Regular cardiac myocyte (primary cell): ENCODE measurements around the gene TFR2. TPM values are rescaled to one million over a fixed set of nuclear protein-coding genes. Genes with fewer than 3 reads are reported as not detected.

Experiments used
- total RNA-seq: library from RNA; depleted of rRNA; stranded (reverse); fragments of >200 nt; gene quantifications from 2 replicates; pipeline ENCODE4 v1.2.3, GENCODE V29; 2014

Gene TFR2
- 0.77 and 2.3 TPM in 2 replicates for total RNA-seq

GRCh38 chr7:100641463-100641859 is at the start of gene TFR2:
Gene TFR2, minus strand, starts transcription at chr7:100641552. Its CDS starts 43 bp downstream, at chr7:100641509.

DNA sequence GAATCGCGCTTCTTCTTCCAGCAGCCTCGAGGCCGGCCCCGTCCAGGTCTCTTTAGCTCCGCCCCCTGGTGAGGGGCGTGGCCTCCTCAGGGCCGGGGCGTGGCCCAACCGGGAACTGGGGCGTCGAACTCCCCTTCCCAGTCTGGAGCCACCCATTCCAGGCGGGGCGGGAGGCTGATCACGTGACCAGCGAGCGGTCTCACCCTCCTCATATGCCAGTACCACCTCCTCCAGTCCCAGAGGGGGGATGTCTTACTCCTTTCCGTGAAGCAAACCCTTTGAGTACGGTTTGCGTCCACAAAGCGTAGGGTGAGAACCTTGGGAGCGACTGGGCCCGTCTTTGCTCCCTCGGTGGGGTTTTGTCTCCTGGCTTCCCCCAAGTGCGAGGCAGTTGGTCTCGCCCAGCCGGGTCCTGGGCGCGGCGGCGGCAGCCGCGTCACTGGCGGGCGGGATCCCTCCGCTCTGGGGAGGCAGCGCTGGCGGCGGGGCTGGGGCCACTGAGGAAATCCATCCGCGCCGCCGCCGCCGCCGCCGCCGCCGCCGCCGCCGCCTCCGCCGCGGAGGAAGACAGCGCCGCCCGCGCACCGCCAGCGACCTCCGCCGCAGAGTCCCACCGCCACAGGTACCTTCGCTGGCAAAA is 32.1 kb upstream of the TFR2 start, which contains the start of gene GNB2:
GNB2 (plus strand) TSS at position 439 of the 640 bp plus-strand sequence. CDS start 2,526 bp downstream, outside the sequence.

GRCh38 chr7:100655908-100656674 is 14.7 kb upstream of the TFR2 start, which contains the start of gene ACTL6B:
Gene ACTL6B, minus strand, starts transcription at chr7:100656448. Its CDS starts 94 bp downstream, at chr7:100656354.

DNA sequence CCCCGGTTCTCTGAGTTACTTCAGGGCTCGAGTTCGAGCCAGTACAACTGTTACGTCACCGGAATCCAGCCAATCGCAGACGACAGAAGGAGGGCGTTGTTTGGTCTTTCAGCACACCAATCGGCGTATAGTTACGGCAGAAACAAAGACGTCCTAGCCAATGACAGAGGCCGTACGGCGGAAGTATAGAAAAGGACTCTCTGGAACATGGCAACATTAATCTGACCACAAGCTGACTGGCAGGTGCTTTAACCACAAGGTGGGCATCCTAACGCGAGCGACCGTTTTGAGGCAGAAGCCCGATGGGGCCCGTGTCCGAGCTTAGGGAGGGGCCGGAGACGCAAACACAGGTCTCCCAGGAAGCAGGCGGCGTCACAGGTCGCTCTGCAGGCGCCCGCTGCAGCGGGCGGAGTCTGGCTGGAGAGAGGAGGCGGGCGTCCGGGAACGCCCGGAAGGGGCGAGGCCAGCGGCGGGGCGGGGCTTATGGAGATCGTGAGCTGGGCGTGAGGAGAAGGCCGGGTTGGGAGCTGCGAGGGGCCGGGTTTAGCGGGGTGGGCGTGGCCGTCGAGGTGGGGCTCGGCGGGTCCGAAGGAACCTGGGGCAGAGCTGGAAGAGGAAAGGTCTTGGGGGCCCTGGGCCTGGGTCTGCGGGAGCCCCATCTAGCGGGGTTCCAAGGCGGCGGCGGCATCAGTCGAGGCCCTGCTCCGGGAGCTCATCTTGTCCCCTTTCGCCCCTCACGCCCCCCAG is 29.2 kb downstream of the TFR2 start, which contains the start of gene MOSPD3:
MOSPD3 (plus strand) TSS at position 558 of the 747 bp plus-strand sequence. CDS start 252 bp downstream, outside the sequence.

DNA sequence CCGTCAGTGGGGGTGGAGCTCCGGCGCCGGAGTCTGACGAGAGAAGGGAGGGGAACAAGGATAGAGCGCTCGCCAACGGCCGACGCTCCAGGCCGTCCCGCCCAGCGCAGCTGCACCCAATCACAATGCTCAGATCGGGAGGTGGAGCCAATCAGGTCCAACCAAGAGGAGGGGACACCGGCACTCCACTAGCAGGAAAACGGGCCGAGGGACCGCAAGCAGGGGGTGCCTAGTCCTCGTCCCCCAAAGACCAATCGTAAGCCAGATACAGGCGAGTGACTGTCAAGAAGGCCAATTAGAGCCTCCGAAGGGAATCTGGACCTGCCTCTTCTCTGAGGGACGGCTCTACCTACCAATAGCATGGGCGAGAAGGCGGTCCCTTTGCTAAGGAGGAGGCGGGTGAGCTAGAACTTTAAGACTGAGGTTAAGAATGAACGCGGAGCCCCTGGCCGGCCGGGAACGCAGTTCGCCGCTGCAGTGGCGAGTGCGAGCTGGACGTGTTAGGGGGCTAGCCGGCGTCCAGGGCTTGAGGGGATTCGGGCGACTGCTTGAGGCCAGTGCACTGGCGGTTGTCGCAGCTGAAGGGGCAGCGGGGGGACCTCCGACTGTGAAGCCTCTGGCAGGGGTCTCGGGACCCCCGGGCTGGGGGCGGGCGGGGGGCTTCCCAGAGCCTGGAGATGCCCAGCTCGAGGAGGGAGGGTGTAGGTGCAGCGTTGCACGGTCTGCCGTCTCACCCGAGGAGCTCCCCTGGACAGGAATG is 54.9 kb downstream of the TFR2 start, which contains the start of gene FBXO24:
FBXO24 (plus strand) TSS at position 63 of the 760 bp plus-strand sequence; CDS start at position 361, 298 bp downstream.

GRCh38 chr7:100585511-100586265 is 55.7 kb downstream of the TFR2 start, which contains the start of gene LRCH4:
Gene LRCH4, minus strand, starts transcription at chr7:100586129. Its CDS starts 29 bp downstream, at chr7:100586100.

GRCh38 chr7:100573691-100574361 is 67.5 kb downstream of the TFR2 start, which contains the start of gene SAP25:
Gene SAP25, minus strand, starts transcription at chr7:100573900. Its CDS starts 158 bp downstream, at chr7:100573742.

Other genes starting within 250 kb of the TFR2 start
- 1.7 and 1.9 TPM in 2 replicates for gene ZCWPW1, start 212.8 kb downstream of the TFR2 start, total RNA-seq
- gene MEPCE, start 211.7 kb downstream of the TFR2 start, total RNA-seq: 16.3 and 26.6 TPM in 2 replicates
- gene PPP1R35, start 205.1 kb downstream of the TFR2 start, total RNA-seq: 19.2 and 30.3 TPM in 2 replicates
- 0.19 and 1.7 TPM in 2 replicates for gene SPACDR, start 177.3 kb downstream of the TFR2 start, total RNA-seq
- gene TSC22D4, start 162.3 kb downstream of the TFR2 start, total RNA-seq: 13.2 and 17.1 TPM in 2 replicates
- 0.19 and 0.85 TPM in 2 replicates for gene NYAP1, start 157.6 kb downstream of the TFR2 start, total RNA-seq
- 3.7 and 9.2 TPM in 2 replicates for gene AGFG2, start 102.3 kb downstream of the TFR2 start, total RNA-seq
- not detected in 2 replicates for gene SAP25, start 67.7 kb downstream of the TFR2 start, total RNA-seq
- 12.7 TPM in 2 replicates for gene LRCH4, start 55.4 kb downstream of the TFR2 start, total RNA-seq
- 0.28 and 0.77 TPM in 2 replicates for gene FBXO24, start 55.2 kb downstream of the TFR2 start, total RNA-seq
- gene PCOLCE, start 39.2 kb downstream of the TFR2 start, total RNA-seq: 24.2 and 39.5 TPM in 2 replicates
- gene MOSPD3, start 29.0 kb downstream of the TFR2 start, total RNA-seq: 2.5 and 6.8 TPM in 2 replicates
- gene ACTL6B, start 14.9 kb upstream of the TFR2 start, total RNA-seq: not detected in 2 replicates
- gene GNB2, start 32.2 kb upstream of the TFR2 start, total RNA-seq: 57.5 and 169 TPM in 2 replicates
- 9.8 and 13.2 TPM in 2 replicates for gene GIGYF1, start 52.7 kb upstream of the TFR2 start, total RNA-seq
- gene POP7, start 64.6 kb upstream of the TFR2 start, total RNA-seq: 29.3 and 60.6 TPM in 2 replicates
- not detected in 2 replicates for gene EPO, start 78.9 kb upstream of the TFR2 start, total RNA-seq
- gene ZAN, start 92.0 kb upstream of the TFR2 start, total RNA-seq: not detected in 2 replicates
- 40.9 and 47.7 TPM in 2 replicates for gene EPHB4, start 186.0 kb upstream of the TFR2 start, total RNA-seq
- gene SLC12A9, start 211.2 kb upstream of the TFR2 start, total RNA-seq: 13.0 and 15.7 TPM in 2 replicates
- 43.1 and 70.4 TPM in 2 replicates for gene TRIP6, start 225.8 kb upstream of the TFR2 start, total RNA-seq
- 24.5 and 61.7 TPM in 2 replicates for gene SRRT, start 233.6 kb upstream of the TFR2 start, total RNA-seq
- 6.1 and 6.8 TPM in 2 replicates for gene UFSP1, start 248.2 kb upstream of the TFR2 start, total RNA-seq